ENCODE measurements around the gene ZNF280A. TPM values are rescaled to one million over a fixed set of nuclear protein-coding genes. Genes with fewer than 3 reads are reported as not detected.
"Not testable (repeated sequence)": the region's sequence is repeated elsewhere in the genome, so short reads cannot be mapped to it uniquely, and the experiment has no call there.

The ZNF280A gene
- total RNA-seq, 1 donor from 2014 or later = not detected

DNA sequence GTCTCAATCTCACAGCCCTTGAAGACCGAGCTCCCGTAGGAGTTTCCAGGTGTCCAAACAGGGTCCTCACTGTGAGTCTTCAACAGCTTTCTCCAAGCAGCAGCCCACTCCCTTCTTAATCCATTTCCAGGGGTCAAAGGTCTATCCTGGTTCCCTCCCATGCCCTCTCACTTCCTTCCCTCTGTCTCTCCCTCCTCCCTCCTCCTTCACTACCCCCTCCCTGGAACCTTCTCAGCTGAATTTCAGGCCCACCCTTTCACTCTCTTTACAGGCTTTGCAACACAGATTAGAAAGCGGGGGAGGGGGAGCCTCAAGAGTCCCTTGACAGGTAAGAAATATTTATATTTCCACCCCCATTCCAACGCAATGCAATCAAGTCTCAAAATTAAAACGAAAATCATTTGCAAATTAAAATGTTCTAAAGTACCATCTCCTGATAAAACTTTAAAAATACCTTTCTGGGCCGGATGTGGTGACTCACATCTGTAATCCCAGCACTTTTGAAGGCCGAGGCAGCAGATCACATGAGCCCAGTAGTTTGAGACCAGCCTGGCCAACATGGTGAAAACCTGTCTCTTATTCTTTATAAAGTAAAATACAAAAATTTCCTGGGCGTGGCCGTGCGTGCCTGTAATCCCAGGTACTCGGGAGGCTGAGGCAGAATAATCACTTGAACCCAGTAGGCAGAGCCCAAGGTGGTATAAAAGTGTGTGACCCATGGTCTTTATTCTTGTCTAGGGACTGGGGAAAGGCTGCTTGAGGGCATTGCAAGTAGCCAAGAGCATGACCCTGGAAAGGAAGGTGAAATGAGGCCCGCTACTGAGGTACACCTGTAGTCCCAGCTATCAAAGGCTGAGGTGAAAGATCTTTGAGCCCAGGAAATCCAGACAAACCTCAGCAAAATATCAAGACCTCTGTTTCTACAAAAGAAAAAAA is 865 bp upstream of the ZNF280A start:
- Mint-ChIP-seq H3K9me3 (ENCODE audit: unreplicated experiment) (no peaks in the 10 kb centered on the region), H3K36me3 (ENCODE audit: unreplicated experiment) (no peaks in the 10 kb centered on the region), H3K4me3 (ENCODE audit: unreplicated experiment) (no peak overlapping the region), H3K4me1 (ENCODE audit: unreplicated experiment) (no peaks in the 10 kb centered on the region), H3K27me3 (ENCODE audit: unreplicated experiment) (peaks cover 32% of the 10 kb centered on the region), H3K27ac (ENCODE audit: unreplicated experiment) (no peak overlapping the region)
- DNase-seq (ENCODE audit: extremely low spot score, unreplicated experiment) = no peak
- TF ChIP-seq, protein P1, sequence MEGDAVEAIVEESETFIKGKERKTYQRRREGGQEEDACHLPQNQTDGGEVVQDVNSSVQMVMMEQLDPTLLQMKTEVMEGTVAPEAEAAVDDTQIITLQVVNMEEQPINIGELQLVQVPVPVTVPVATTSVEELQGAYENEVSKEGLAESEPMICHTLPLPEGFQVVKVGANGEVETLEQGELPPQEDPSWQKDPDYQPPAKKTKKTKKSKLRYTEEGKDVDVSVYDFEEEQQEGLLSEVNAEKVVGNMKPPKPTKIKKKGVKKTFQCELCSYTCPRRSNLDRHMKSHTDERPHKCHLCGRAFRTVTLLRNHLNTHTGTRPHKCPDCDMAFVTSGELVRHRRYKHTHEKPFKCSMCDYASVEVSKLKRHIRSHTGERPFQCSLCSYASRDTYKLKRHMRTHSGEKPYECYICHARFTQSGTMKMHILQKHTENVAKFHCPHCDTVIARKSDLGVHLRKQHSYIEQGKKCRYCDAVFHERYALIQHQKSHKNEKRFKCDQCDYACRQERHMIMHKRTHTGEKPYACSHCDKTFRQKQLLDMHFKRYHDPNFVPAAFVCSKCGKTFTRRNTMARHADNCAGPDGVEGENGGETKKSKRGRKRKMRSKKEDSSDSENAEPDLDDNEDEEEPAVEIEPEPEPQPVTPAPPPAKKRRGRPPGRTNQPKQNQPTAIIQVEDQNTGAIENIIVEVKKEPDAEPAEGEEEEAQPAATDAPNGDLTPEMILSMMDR (IDR thresholded peaks at IDR 0.05) = no peak

DNA sequence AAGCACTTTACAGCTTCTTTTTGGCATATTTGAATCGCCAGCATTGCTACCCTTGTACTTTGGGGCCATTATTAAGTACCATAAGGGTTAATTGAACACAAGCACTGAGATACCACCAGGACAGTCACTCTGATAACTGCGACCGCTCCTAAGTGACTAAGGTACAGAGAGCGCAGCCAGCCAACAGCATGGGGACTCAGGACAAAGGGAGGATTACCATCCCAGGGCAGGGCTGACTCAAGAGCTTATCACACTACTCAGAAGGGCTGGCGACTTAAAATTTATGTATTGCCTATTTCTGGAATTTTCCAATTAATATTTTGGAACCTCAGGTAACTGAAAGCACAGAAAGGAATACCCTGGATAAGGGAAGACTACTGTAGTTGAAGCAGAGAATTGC is 479 bp downstream of the ZNF280A start:
- Mint-ChIP-seq H3K36me3 (ENCODE audit: unreplicated experiment) (no peaks in the 10 kb centered on the region), H3K4me1 (ENCODE audit: unreplicated experiment) (no peaks in the 10 kb centered on the region), H3K27ac (ENCODE audit: unreplicated experiment) (no peak overlapping the region), H3K27me3 (ENCODE audit: unreplicated experiment) (peaks cover 42% of the 10 kb centered on the region), H3K4me3 (ENCODE audit: unreplicated experiment) (no peak overlapping the region), H3K9me3 (ENCODE audit: unreplicated experiment) (no peaks in the 10 kb centered on the region)
- TF ChIP-seq, protein P1 (IDR thresholded peaks at IDR 0.05) = no peak
- DNase-seq (ENCODE audit: extremely low spot score, unreplicated experiment) = peak; percentile 13

DNA sequence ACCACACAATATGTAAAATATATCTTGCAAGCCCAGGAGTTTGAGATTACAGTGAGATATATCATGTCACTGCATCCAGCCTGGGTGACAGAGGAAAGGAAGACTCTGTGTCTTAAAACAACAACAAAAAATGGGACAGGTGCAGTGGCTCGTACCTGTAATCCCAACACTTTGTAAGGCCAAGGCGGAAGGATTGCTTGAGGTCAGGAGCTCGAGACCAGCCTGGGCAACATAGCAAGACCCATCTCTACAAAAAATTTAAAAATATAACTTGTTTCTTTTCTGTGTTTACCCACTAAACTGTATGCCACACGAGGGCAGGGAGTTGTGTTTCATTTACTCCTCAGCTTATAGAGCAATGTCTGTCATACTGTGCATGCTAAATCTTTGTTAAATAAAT is 3.1 kb downstream of the ZNF280A start:
- H3K36me3 Mint-ChIP-seq (ENCODE audit: unreplicated experiment) = no peaks in the 10 kb centered on the region

DNA sequence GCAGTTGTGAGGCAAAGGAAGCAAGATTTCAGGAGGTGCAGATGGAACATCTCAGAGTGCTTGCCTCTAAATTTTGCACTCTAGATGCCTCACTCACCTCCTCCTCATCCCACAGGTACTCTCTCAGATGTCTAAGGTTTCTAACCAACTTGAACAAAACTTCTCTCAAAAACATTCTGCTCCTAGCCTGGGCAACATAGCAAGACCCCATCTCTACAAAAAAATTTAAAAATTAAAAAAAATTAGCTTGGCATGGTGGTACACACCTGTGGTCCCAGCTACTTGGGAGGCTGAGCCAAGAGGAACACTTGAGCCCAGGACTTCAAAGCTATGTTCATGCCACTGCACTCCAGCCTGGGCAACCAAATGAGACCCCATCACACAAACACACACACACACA is 4.2 kb downstream of the ZNF280A start:
- H3K27me3 Mint-ChIP-seq (ENCODE audit: unreplicated experiment) = peaks cover 46% of the 10 kb centered on the region
- H3K4me3 Mint-ChIP-seq (ENCODE audit: unreplicated experiment) = no peak overlapping the region
- TF ChIP-seq, protein P1 (IDR thresholded peaks at IDR 0.05) = no peak
- H3K4me1 Mint-ChIP-seq (ENCODE audit: unreplicated experiment) = no peaks in the 10 kb centered on the region
- H3K27ac Mint-ChIP-seq (ENCODE audit: unreplicated experiment) = no peak overlapping the region
- no peak for DNase-seq (ENCODE audit: extremely low spot score, unreplicated experiment)
- no peaks in the 10 kb centered on the region for H3K9me3 Mint-ChIP-seq (ENCODE audit: unreplicated experiment)
- H3K36me3 Mint-ChIP-seq (ENCODE audit: unreplicated experiment) = no peaks in the 10 kb centered on the region

More for the DNA sequence above, 3.1 kb downstream of the ZNF280A start:
- no peaks in the 10 kb centered on the region for H3K4me1 Mint-ChIP-seq (ENCODE audit: unreplicated experiment)
- no peaks in the 10 kb centered on the region for H3K9me3 Mint-ChIP-seq (ENCODE audit: unreplicated experiment)
- peak; percentile 2 for DNase-seq (ENCODE audit: extremely low spot score, unreplicated experiment)
- peaks cover 43% of the 10 kb centered on the region for H3K27me3 Mint-ChIP-seq (ENCODE audit: unreplicated experiment)
- H3K27ac Mint-ChIP-seq (ENCODE audit: unreplicated experiment) = no peak overlapping the region
- TF ChIP-seq, protein P1 (IDR thresholded peaks at IDR 0.05) = no peak
- H3K4me3 Mint-ChIP-seq (ENCODE audit: unreplicated experiment) = no peak overlapping the region

DNA sequence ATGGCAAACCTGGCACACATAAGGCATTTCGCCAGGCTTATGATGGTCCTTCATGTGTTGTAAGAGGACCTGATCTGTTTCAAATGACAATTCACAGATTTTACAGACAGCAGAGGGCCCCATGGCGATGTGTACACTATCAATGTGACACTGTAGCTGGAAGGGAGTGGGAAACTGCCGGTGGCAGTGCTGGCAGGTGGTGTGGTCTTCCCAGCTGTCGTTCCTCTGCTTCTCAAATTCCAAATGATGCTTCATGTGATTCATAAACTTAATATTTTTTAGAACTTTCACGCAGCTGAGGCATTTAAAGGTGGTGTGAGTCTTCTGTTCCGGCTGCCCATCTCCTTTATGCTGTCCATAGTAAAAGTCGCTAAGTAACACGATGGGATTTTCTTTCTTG is 5.6 kb downstream of the ZNF280A start:
- H3K4me1 Mint-ChIP-seq (ENCODE audit: unreplicated experiment); H3K27ac Mint-ChIP-seq (ENCODE audit: unreplicated experiment); H3K36me3 Mint-ChIP-seq (ENCODE audit: unreplicated experiment); DNase-seq (ENCODE audit: extremely low spot score, unreplicated experiment); H3K9me3 Mint-ChIP-seq (ENCODE audit: unreplicated experiment); H3K4me3 Mint-ChIP-seq (ENCODE audit: unreplicated experiment): not testable (repeated sequence)
- peaks cover 46% of the 10 kb centered on the region for H3K27me3 Mint-ChIP-seq (ENCODE audit: unreplicated experiment)
